Tibial nerve (tissue), 4 donors: ENCODE data around the gene CDH4. TPM values are rescaled to one million over a fixed set of nuclear protein-coding genes. Genes with fewer than 3 reads are reported as not detected.

ENCODE experiments used
- DNase-seq, 2 donors: peaks; one replicate each; pipeline ENCODE4 v3.0.0-alpha.2; 2019; ENCODE audit warnings: low spot score in 2 of 2
- H3K27ac ChIP-seq, 4 donors: fragments of 200-600 bp; sonication (generic) in 3 of 4; one replicate each; pipeline ENCODE4 v1.5.1; 2017 to 2019; ENCODE audit warnings: mild to moderate bottlenecking in 1 of 4
- H3K27me3 ChIP-seq, 2 donors: fragments of 200-600 bp; sonication (generic) in 1 of 2; one replicate each; pipeline versions ENCODE4 v1.5.1 to v1.6.0; 2017 to 2019
- H3K36me3 ChIP-seq, 3 donors: fragments of 200-600 bp; sonication (generic); one replicate each; pipeline ENCODE4 v1.5.1; 2018 to 2019
- H3K4me1 ChIP-seq, 4 donors: fragments of 200-600 bp; sonication (generic) in 3 of 4; one replicate each; pipeline ENCODE4 v1.5.1; 2017 to 2019
- H3K4me3 ChIP-seq, 4 donors: fragments of 200-600 bp; sonication (generic) in 3 of 4; one replicate each; pipeline ENCODE4 v1.5.1; 2017 to 2019; ENCODE audit warnings: mild to moderate bottlenecking in 1 of 4, moderate library complexity in 1 of 4
- H3K9me3 ChIP-seq, 4 donors: fragments of 200-600 bp; sonication (generic) in 3 of 4; one replicate each; pipeline ENCODE4 v1.5.1; 2017 to 2019
- CTCF ChIP-seq, 5 experiments: fragments of 200-600 bp in 3 of 5; fragments of 450-650 bp in 2 of 5; sonication (generic) in 3 of 5; IDR thresholded peaks; one replicate each; pipeline ENCODE4 v1.5.1; 2016 to 2019; ENCODE audit warnings: antibody characterized with exemption in 5 of 5, mild to moderate bottlenecking in 3 of 5, moderate library complexity in 2 of 5
- EP300 ChIP-seq, 2 donors: sonication (generic); formaldehyde crosslinking; IDR thresholded peaks; one replicate each; pipeline ENCODE4 v1.6.1; 2017; ENCODE audit warnings: antibody characterized with exemption in 2 of 2, mild to moderate bottlenecking in 1 of 2
- POLR2A ChIP-seq, 2 donors: fragments of 450-650 bp; IDR thresholded peaks; one replicate each; pipeline ENCODE4 v1.6.1; 2017; ENCODE audit warnings: antibody characterized with exemption in 2 of 2, mild to moderate bottlenecking in 2 of 2, moderate library complexity in 2 of 2
- WGBS, 2 donors: methylation state at CpG; one replicate each; pipeline ENCODE4 v1.1.5; 2018; 5-methylcytosine and 5-hydroxymethylcytosine counted together
- total RNA-seq, 4 donors: library from RNA; depleted of rRNA; stranded (reverse); fragments of >200 nt; gene quantifications; one replicate each; pipeline ENCODE4 v1.1.0, GENCODE V29; 2016

CDH4 gene
- total RNA-seq, 4 donors from 2014 or later, result 0.78 to 2.3 (median 1.0) TPM

- TF ChIP-seq CTCF (IDR thresholded peaks at IDR 0.05), result no peak
- TF ChIP-seq POLR2A (IDR thresholded peaks at IDR 0.05), result no peak
- no peak for TF ChIP-seq EP300 (IDR thresholded peaks at IDR 0.05)
- 83 to 85% methylated on average over 8 to 9 of the region's 13 CpGs for WGBS, 2 donors
- H3K27ac ChIP-seq, result no peak overlapping the region
- no peaks in the 10 kb centered on the region for H3K9me3 ChIP-seq
- H3K4me1 ChIP-seq, result no peaks in the 10 kb centered on the region
- H3K36me3 ChIP-seq, result no peaks in the 10 kb centered on the region
- DNase-seq, result no peak
- no peaks in the 10 kb centered on the region for H3K27me3 ChIP-seq
- no peak overlapping the region for H3K4me3 ChIP-seq
Observed at GRCh38 chr20:61508301-61509096, 256.4 kb downstream of the CDH4 start.

- H3K36me3 ChIP-seq, result no peaks in the 10 kb centered on the region
- no peak for DNase-seq
- H3K4me1 ChIP-seq, result no peaks in the 10 kb centered on the region
- H3K27me3 ChIP-seq, result peaks cover 0 to 5% of the 10 kb centered on the region in 2 donors
- 87 to 88% methylated on average over 7 of the region's 7 CpGs for WGBS, 2 donors
- no peak for TF ChIP-seq CTCF (IDR thresholded peaks at IDR 0.05)
- no peak for TF ChIP-seq POLR2A (IDR thresholded peaks at IDR 0.05)
- TF ChIP-seq EP300 (IDR thresholded peaks at IDR 0.05), result no peak
- H3K27ac ChIP-seq, result no peak overlapping the region
- H3K4me3 ChIP-seq, result no peak overlapping the region
- no peaks in the 10 kb centered on the region for H3K9me3 ChIP-seq
Observed at GRCh38 chr20:61510778-61511330, 258.8 kb downstream of the CDH4 start.

GRCh38 chr20:61512475-61512874 is 260.4 kb downstream of the CDH4 start:
- Histone ChIP-seq H3K27ac (no peak overlapping the region), H3K36me3 (no peaks in the 10 kb centered on the region), H3K4me3 (no peak overlapping the region), H3K9me3 (no peaks in the 10 kb centered on the region), H3K27me3 (peaks cover 0 to 5% of the 10 kb centered on the region in 2 donors), H3K4me1 (peaks cover 0 to 3% (median 0%) of the 10 kb centered on the region in 4 donors)
- TF ChIP-seq CTCF (IDR thresholded peaks at IDR 0.05) (no peak), EP300 (IDR thresholded peaks at IDR 0.05) (no peak), POLR2A (IDR thresholded peaks at IDR 0.05) (no peak)
- 89 to 91% methylated on average over 11 of the region's 11 CpGs for WGBS, 2 donors
- no peak for DNase-seq

GRCh38 chr20:61513124-61514017 is 261.3 kb downstream of the CDH4 start:
- Histone ChIP-seq H3K4me3 (no peak overlapping the region), H3K9me3 (no peaks in the 10 kb centered on the region), H3K27ac (no peak overlapping the region), H3K36me3 (no peaks in the 10 kb centered on the region), H3K27me3 (peaks cover 0 to 5% of the 10 kb centered on the region in 2 donors), H3K4me1 (peaks cover 0 to 3% (median 0%) of the 10 kb centered on the region in 4 donors)
- TF ChIP-seq CTCF (IDR thresholded peaks at IDR 0.05), result no peak
- TF ChIP-seq EP300 (IDR thresholded peaks at IDR 0.05), result no peak
- TF ChIP-seq POLR2A (IDR thresholded peaks at IDR 0.05), result no peak
- 77 to 83% methylated on average over 16 to 17 of the region's 17 CpGs for WGBS, 2 donors
- DNase-seq, result no peak
